Myocyte (in vitro differentiated cells): ENCODE data around the gene CC2D2A. TPM values are rescaled to one million over a fixed set of nuclear protein-coding genes. Genes with fewer than 3 reads are reported as not detected.
A peak's percentile ranks its signal among the peaks of the same experiment; 100 is the strongest.

Experiments
- DNase-seq: peaks from one replicate; pipeline ENCODE4 v3.0.0-alpha.2; 2012; ENCODE audit warnings: low read depth
- total RNA-seq: library from RNA; depleted of rRNA; stranded (reverse); fragments of >200 nt; gene quantifications from 2 replicates; pipeline ENCODE4 v1.2.3, GENCODE V29; 2014

The CC2D2A gene
- total RNA-seq, 1 donor from 2014 or later = 17.3 TPM

- no peak for DNase-seq
Observed at GRCh38 chr4:15459706-15460105, 10.0 kb upstream of the CC2D2A start.

GRCh38 chr4:15466596-15466995, 3.1 kb upstream of the CC2D2A start:
- DNase-seq = peak; percentile 49

- peak; percentile 14 for DNase-seq
Observed at GRCh38 chr4:15470128-15470475, 420 bp downstream of the CC2D2A start.

- DNase-seq = no peak
Observed at GRCh38 chr4:15476396-15476795, 6.7 kb downstream of the CC2D2A start.

GRCh38 chr4:15478724-15479088, 9.0 kb downstream of the CC2D2A start:
- no peak for DNase-seq

- DNase-seq = peak; percentile 90
Observed at GRCh38 chr4:15479089-15479912, 9.6 kb downstream of the CC2D2A start.

GRCh38 chr4:15479913-15480185, 10.2 kb downstream of the CC2D2A start:
- DNase-seq = no peak

GRCh38 chr4:15481961-15482745, 12.5 kb downstream of the CC2D2A start:
- DNase-seq = no peak

- DNase-seq = no peak
Observed at GRCh38 chr4:15482842-15483241, 13.2 kb downstream of the CC2D2A start.

- DNase-seq = no peak
Observed at GRCh38 chr4:15488136-15488535, 18.5 kb downstream of the CC2D2A start.

GRCh38 chr4:15488658-15489470, 19.2 kb downstream of the CC2D2A start:
- no peak for DNase-seq

- no peak for DNase-seq
Observed at GRCh38 chr4:15489551-15489950, 19.9 kb downstream of the CC2D2A start.

- DNase-seq = peak; percentile 54
Observed at GRCh38 chr4:15493411-15493810, 23.7 kb downstream of the CC2D2A start.

- DNase-seq = peak; percentile 18
Observed at GRCh38 chr4:15495621-15496020, 25.9 kb downstream of the CC2D2A start.

- DNase-seq = no peak
Observed at GRCh38 chr4:15498356-15498755, 28.7 kb downstream of the CC2D2A start.

- DNase-seq = no peak
Observed at GRCh38 chr4:15500701-15501100, 31.0 kb downstream of the CC2D2A start.

- no peak for DNase-seq
Observed at GRCh38 chr4:15501941-15502340, 32.3 kb downstream of the CC2D2A start.

GRCh38 chr4:15502384-15502783, 32.7 kb downstream of the CC2D2A start:
- DNase-seq = no peak

- DNase-seq = no peak
Observed at GRCh38 chr4:15504041-15504440, 34.4 kb downstream of the CC2D2A start.

GRCh38 chr4:15506464-15506863, 36.8 kb downstream of the CC2D2A start:
- peak; percentile 36 for DNase-seq

- DNase-seq = no peak
Observed at GRCh38 chr4:15507679-15508078, 38.0 kb downstream of the CC2D2A start.

GRCh38 chr4:15510961-15511360, 41.3 kb downstream of the CC2D2A start:
- no peak for DNase-seq
